OCI-LY3 (cell line): ENCODE results near the gene PHC2.

ENCODE experiments used
- H2AFZ ChIP-seq: fragments of 200-600, 300-600 bp; shearing (Covaris generic); 2 replicates; pipeline ENCODE4 v1.6.0; 2014; ENCODE audit warnings: antibody characterized with exemption, low read depth, low read length
- H3K27ac ChIP-seq: fragments of 200-600, 300-600 bp; sonication (generic); 2 replicates; pipeline ENCODE4 v1.5.1; 2014; ENCODE audit warnings: mild to moderate bottlenecking, low read length, moderate library complexity, mixed read lengths
- H3K27me3 ChIP-seq: fragments of 200-600, 300-600 bp; sonication (generic); 2 replicates; pipeline ENCODE4 v1.6.1; 2014; ENCODE audit warnings: low read depth, low read length, mixed read lengths
- H3K36me3 ChIP-seq: fragments of 200-600, 300-600 bp; sonication (generic); replicated peaks from 2 replicates; pipeline ENCODE3; 2014; ENCODE audit warnings: low read depth, low read length, mixed read lengths
- H3K4me1 ChIP-seq: fragments of 300-600, 200-600 bp; sonication (generic); 2 replicates; pipeline ENCODE4 v1.6.1; 2014; ENCODE audit warnings: low read length, mixed read lengths
- H3K4me2 ChIP-seq: fragments of 200-600, 300-600 bp; sonication (generic); 2 replicates; pipeline ENCODE4 v1.6.1; 2014; ENCODE audit warnings: low read length, mixed read lengths
- H3K4me3 ChIP-seq: fragments of 300-600, 200-600 bp; sonication (generic); 2 replicates; pipeline ENCODE4 v1.5.1; 2014; ENCODE audit warnings: antibody characterized with exemption, mild to moderate bottlenecking, low read length, moderate library complexity
- H3K79me2 ChIP-seq: fragments of 300-600, 200-600 bp; shearing (Covaris generic); 2 replicates; pipeline ENCODE4 v1.6.1; 2014; ENCODE audit warnings: mild to moderate bottlenecking, low read length, mixed read lengths
- H3K9ac ChIP-seq: fragments of 300-600, 200-600 bp; shearing (Covaris generic); 2 replicates; pipeline ENCODE4 v1.6.0; 2014; ENCODE audit warnings: mild to moderate bottlenecking, low read length, moderate library complexity
- H3K9me3 ChIP-seq: fragments of 200-600, 300-600 bp; shearing (Covaris generic); 2 replicates; pipeline ENCODE4 v1.6.1; 2014; ENCODE audit warnings: low read length, mixed read lengths; ENCODE audit not compliant: insufficient read depth
- H4K20me1 ChIP-seq: fragments of 200-600, 300-600 bp; sonication (generic); 2 replicates; pipeline ENCODE4 v1.6.1; 2016; ENCODE audit warnings: low read length, mixed read lengths; ENCODE audit not compliant: insufficient read depth
- CTCF ChIP-seq: fragments of 200-600, 300-600 bp; sonication (generic); IDR thresholded peaks from 2 replicates; pipeline ENCODE4 v1.5.1; 2014; ENCODE audit warnings: antibody characterized with exemption, low read length, low read depth
- EZH2phosphoT487 ChIP-seq: fragments of 200-600 bp; shearing (Covaris generic); IDR thresholded peaks from 2 replicates; pipeline ENCODE4 v1.6.1; 2018; ENCODE audit warnings: antibody characterized with exemption, mixed run types, low read depth

The PHC2 gene

GRCh38 chr1:33323663-33324477 lies 107.0 kb downstream of the PHC2 start:
- H3K79me2 ChIP-seq, result no peaks in the 10 kb centered on the region
- TF ChIP-seq CTCF (no peak), EZH2phosphoT487 (no peak)
- no peaks in the 10 kb centered on the region for H3K9me3 ChIP-seq
- H3K4me3 ChIP-seq, result no peak overlapping the region
- peaks cover 2% of the 10 kb centered on the region for H3K36me3 ChIP-seq
- H3K27ac ChIP-seq, result no peak overlapping the region
- H3K4me1 ChIP-seq, result no peaks in the 10 kb centered on the region
- H2AFZ ChIP-seq, result no peak overlapping the region
- no peak overlapping the region for H3K9ac ChIP-seq
- no peak overlapping the region for H3K4me2 ChIP-seq
- H3K27me3 ChIP-seq, result no peaks in the 10 kb centered on the region
- H4K20me1 ChIP-seq, result no peaks in the 10 kb centered on the region

DNA sequence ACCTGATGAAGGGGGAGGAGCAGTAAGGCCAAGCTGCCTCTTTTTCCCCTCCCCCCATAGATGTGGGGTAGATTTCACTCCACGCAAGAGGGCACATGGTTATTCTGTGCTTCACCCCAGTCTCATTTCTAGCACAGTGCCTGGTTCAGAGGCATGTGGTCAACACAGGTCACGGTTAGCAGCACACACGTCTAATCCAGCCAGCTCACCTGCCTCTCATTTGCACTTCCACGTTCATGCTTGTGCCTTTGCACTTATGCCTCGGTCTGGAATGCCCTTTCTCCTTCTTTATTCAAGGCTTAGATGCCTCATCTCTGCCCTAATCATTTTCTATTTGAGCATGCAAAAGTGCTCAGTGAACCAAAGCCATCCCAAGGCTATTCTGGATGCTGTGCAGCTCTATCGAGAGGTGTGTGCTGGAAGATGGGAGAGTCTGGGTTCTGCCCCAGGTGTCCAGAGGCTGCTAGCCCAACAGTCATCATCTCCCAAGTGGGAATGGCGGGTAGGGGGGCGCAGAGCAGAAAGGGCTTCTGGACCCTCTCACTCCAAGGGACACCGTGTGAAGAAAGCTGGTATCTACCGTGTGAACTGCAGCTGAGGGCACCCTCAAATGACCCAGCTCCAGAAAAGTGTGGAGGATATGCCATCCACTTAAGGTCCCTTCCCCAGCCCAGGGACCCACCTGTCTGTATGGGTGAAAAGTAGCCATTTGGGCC lies 107.9 kb downstream of the PHC2 start:
- no peaks in the 10 kb centered on the region for H3K9me3 ChIP-seq
- H3K27ac ChIP-seq, result no peak overlapping the region
- H3K4me2 ChIP-seq, result no peak overlapping the region
- H2AFZ ChIP-seq, result no peak overlapping the region
- no peaks in the 10 kb centered on the region for H3K79me2 ChIP-seq
- H4K20me1 ChIP-seq, result no peaks in the 10 kb centered on the region
- no peak overlapping the region for H3K9ac ChIP-seq
- no peak overlapping the region for H3K4me3 ChIP-seq
- H3K36me3 ChIP-seq, result no peaks in the 10 kb centered on the region
- no peaks in the 10 kb centered on the region for H3K4me1 ChIP-seq
- no peaks in the 10 kb centered on the region for H3K27me3 ChIP-seq
- TF ChIP-seq CTCF (no peak), EZH2phosphoT487 (no peak)

DNA sequence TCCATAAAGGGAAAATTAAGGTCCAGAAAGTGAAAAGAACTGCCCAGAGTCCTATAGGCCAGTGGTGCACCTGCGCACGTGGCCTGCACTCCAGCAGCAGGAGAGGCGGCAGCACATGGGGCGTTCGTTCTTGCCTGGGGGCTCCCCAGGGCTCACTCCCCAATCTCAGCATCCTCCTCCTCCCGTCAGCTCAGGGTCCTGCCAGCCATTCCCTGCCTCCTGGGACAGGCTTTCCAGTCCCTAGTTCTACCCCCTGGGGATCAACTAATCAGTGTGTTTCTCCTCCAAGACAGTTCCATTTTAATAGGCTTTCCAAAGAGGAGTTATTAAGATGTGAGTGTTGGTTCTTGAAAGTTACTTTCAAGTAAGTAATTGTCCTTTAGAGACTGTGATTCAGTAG lies 108.8 kb downstream of the PHC2 start:
- H3K4me3 ChIP-seq, result no peak overlapping the region
- H3K9ac ChIP-seq, result no peak overlapping the region
- no peak overlapping the region for H3K4me2 ChIP-seq
- no peaks in the 10 kb centered on the region for H3K9me3 ChIP-seq
- no peaks in the 10 kb centered on the region for H3K4me1 ChIP-seq
- no peaks in the 10 kb centered on the region for H3K36me3 ChIP-seq
- H3K27ac ChIP-seq, result no peak overlapping the region
- TF ChIP-seq EZH2phosphoT487, result no peak
- H4K20me1 ChIP-seq, result no peaks in the 10 kb centered on the region
- no peaks in the 10 kb centered on the region for H3K27me3 ChIP-seq
- H3K79me2 ChIP-seq, result no peaks in the 10 kb centered on the region
- H2AFZ ChIP-seq, result no peak overlapping the region

DNA sequence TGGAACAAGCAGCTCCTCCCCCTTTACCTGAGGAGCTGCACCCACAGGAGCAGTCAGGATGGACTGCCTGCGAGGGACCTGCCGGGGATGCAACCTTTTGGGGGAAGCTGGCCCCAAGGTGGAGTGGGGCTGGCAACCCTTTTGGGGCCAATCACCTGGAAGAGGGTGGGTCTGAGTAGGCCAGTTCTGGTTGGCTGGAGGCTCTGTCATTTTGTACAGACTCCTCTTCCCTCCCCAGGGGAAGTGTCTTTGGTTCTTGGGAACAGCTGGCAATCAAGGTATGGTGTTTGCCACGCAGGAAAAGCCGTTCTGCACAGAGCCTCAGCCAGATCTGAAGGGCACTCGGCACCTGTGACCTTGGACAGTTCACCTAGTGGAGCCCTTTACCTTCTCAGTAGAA lies 109.7 kb downstream of the PHC2 start:
- no peak overlapping the region for H3K9ac ChIP-seq
- H3K4me1 ChIP-seq, result no peaks in the 10 kb centered on the region
- no peak overlapping the region for H3K4me3 ChIP-seq

More for the DNA sequence above, 109.7 kb downstream of the PHC2 start:
- no peak overlapping the region for H3K27ac ChIP-seq
- no peaks in the 10 kb centered on the region for H3K9me3 ChIP-seq
- no peak overlapping the region for H3K4me2 ChIP-seq
- no peaks in the 10 kb centered on the region for H3K27me3 ChIP-seq
- TF ChIP-seq CTCF (no peak), EZH2phosphoT487 (no peak)
- no peaks in the 10 kb centered on the region for H3K36me3 ChIP-seq
- H2AFZ ChIP-seq, result no peak overlapping the region
- no peaks in the 10 kb centered on the region for H4K20me1 ChIP-seq
- no peaks in the 10 kb centered on the region for H3K79me2 ChIP-seq
